SU-DHL-6 (cell line): ENCODE results near the gene PEX11A.

ENCODE experiments used
- H2AFZ ChIP-seq: fragments of 200-600 bp; sonication (generic); 2 replicates; pipeline ENCODE4 v1.6.1; 2014; ENCODE audit warnings: low read depth, mild to moderate bottlenecking, moderate library complexity, mixed read lengths, antibody characterized with exemption, low read length; ENCODE audit not compliant: severe bottlenecking
- H3F3A ChIP-seq: fragments of 200-600 bp; shearing (Covaris generic); 2 replicates; pipeline ENCODE4 v1.6.0; 2016; ENCODE audit warnings: antibody characterized with exemption, mild to moderate bottlenecking; ENCODE audit not compliant: insufficient read depth
- H3K27ac ChIP-seq: fragments of 200-600 bp; sonication (generic); 2 replicates; pipeline ENCODE4 v1.5.1; 2016; ENCODE audit warnings: low read depth, mild to moderate bottlenecking, low read length, moderate library complexity, mixed read lengths
- H3K27me3 ChIP-seq: fragments of 200-600 bp; sonication (generic), shearing (Covaris generic); 2 replicates; pipeline ENCODE4 v1.6.0; 2014; ENCODE audit warnings: mild to moderate bottlenecking, low read length
- H3K36me3 ChIP-seq: fragments of 200-600 bp; sonication (generic); 2 replicates; pipeline ENCODE4 v1.6.1; 2014; ENCODE audit warnings: mild to moderate bottlenecking, low read length, mixed read lengths
- H3K4me2 ChIP-seq: fragments of 300-600, 200-600 bp; shearing (Covaris generic), sonication (generic); 2 replicates; pipeline ENCODE4 v1.6.0; 2014; ENCODE audit warnings: low read length, low read depth, mild to moderate bottlenecking; ENCODE audit not compliant: poor library complexity, severe bottlenecking
- H3K4me3 ChIP-seq: fragments of 200-600 bp; sonication (generic); 2 replicates; pipeline ENCODE4 v1.5.1; 2014; ENCODE audit warnings: antibody characterized with exemption, low read length, mild to moderate bottlenecking, mixed read lengths; ENCODE audit not compliant: insufficient read depth, poor library complexity, severe bottlenecking
- H3K79me2 ChIP-seq: fragments of 200-600 bp; sonication (generic); 2 replicates; pipeline ENCODE4 v1.6.1; 2014; ENCODE audit warnings: mild to moderate bottlenecking, low read length, moderate library complexity; ENCODE audit not compliant: insufficient read depth
- H3K9ac ChIP-seq: fragments of 200-600 bp; sonication (generic); 2 replicates; pipeline ENCODE4 v1.7.0; 2014; ENCODE audit warnings: mild to moderate bottlenecking, low read length
- H3K9me2 ChIP-seq: fragments of 200-600 bp; sonication (generic); replicated peaks from 2 replicates; pipeline ENCODE4 v1.6.1; 2014; ENCODE audit warnings: low read length; ENCODE audit not compliant: insufficient read depth
- H3K9me3 ChIP-seq: fragments of 200-600 bp; sonication (generic); 2 replicates; pipeline ENCODE4 v1.6.1; 2014; ENCODE audit warnings: low read length, mixed read lengths; ENCODE audit not compliant: insufficient read depth
- H4K20me1 ChIP-seq: fragments of 200-600 bp; sonication (generic); 2 replicates; pipeline ENCODE4 v1.6.1; 2014; ENCODE audit warnings: low read depth, mild to moderate bottlenecking, antibody characterized with exemption, low read length, moderate library complexity, mixed read lengths
- EZH2phosphoT487 ChIP-seq: fragments of 200-600 bp; sonication (generic), shearing (Covaris generic); conservative IDR thresholded peaks from 2 replicates; pipeline ENCODE4 v1.6.1; 2018; ENCODE audit warnings: mild to moderate bottlenecking, antibody characterized with exemption, low read length, moderate library complexity, mixed read lengths
- TF ChIP-seq, protein P1 (sequence below): fragments of 200-600 bp; sonication (generic); IDR thresholded peaks from one replicate; pipeline ENCODE4 v1.5.1; 2017; ENCODE audit warnings: antibody characterized with exemption, mild to moderate bottlenecking, low read length, moderate library complexity; ENCODE audit not compliant: insufficient read depth, poor library complexity, severe bottlenecking

Gene PEX11A

DNA sequence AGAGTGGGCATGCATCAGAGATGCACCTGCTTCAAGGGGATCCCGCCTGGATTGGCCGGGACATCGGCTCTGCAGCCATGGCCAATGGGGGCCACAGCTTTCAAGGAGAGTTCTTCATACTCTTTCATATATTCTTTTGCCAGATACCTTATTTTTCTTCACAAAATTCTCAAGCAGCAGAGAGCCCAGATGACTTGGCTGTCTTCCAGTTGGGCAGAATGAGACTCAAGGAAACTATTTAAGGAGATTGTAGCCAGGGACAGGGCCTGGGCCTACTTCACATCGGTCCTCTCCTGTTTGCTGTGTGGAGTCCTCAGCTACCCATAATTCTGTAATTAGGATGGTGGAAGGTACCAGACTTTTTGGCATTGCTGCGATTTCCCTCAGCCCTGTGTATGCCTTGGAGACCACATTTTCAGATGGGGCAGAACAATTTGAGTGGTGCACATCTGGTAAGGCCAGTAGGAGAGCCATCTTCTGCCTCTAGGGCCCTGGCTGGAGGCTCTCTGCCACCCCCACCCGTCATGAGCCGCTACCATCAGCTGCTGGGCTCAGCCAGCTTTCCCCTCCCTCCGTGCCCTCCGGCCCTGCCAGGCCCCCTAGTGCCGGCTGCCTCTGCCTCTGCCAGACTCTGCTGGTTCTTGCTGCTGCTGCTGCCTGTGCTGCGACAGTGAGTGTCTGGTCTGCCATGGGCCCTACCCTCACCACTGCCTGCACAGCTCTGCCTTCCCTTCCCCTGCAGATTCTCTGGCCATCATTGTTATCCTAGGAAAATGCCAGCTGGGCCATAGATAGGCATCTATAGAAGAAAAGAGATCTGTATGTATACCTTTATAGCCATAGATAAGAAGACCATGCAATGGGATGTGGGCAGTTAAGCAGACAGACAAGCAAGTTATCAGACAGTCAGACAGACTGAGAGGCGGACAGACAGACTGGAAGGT is 18.1 kb downstream of the PEX11A start:
- Histone ChIP-seq H3K27me3 (0 out of 2 replicates have a peak, but pooled peaks cover 4% of the 10 kb centered on the region), H3K36me3 (no peaks in the 10 kb centered on the region), H3K9me3 (no peaks in the 10 kb centered on the region), H3K79me2 (no peaks in the 10 kb centered on the region), H3K27ac (no peak overlapping the region), H3K9me2 (no peaks in the 10 kb centered on the region), H4K20me1 (no peaks in the 10 kb centered on the region), H3F3A (no peaks in the 10 kb centered on the region), H3K4me2 (no peak overlapping the region), H3K4me3 (no peak overlapping the region), H2AFZ (no peak overlapping the region), H3K9ac (no peak overlapping the region)
- TF ChIP-seq, protein P1, sequence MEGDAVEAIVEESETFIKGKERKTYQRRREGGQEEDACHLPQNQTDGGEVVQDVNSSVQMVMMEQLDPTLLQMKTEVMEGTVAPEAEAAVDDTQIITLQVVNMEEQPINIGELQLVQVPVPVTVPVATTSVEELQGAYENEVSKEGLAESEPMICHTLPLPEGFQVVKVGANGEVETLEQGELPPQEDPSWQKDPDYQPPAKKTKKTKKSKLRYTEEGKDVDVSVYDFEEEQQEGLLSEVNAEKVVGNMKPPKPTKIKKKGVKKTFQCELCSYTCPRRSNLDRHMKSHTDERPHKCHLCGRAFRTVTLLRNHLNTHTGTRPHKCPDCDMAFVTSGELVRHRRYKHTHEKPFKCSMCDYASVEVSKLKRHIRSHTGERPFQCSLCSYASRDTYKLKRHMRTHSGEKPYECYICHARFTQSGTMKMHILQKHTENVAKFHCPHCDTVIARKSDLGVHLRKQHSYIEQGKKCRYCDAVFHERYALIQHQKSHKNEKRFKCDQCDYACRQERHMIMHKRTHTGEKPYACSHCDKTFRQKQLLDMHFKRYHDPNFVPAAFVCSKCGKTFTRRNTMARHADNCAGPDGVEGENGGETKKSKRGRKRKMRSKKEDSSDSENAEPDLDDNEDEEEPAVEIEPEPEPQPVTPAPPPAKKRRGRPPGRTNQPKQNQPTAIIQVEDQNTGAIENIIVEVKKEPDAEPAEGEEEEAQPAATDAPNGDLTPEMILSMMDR, result no peak
- no peak for TF ChIP-seq EZH2phosphoT487

DNA sequence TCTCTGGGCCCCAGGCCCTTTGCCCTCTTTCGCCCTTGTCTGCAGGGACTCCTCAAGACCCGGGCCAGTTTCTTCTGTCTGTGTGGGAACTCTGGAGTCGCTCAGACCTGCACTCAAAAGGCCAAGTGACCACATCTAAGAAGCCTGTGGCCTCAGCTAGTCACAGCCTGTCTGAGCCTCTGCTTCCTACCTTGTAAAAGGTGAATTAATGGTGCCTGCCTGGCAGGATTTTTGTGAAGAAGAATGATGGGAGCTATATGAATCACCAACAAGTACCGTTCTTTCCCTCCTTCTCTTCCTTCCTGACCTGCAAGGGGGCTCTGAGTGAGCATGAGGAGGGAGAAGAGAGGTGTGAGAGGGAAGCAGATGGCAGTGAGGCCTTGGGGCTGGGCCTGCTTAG is 18.9 kb downstream of the PEX11A start:
- H4K20me1 ChIP-seq, result no peaks in the 10 kb centered on the region
- no peak overlapping the region for H3K4me3 ChIP-seq
- H3K79me2 ChIP-seq, result no peaks in the 10 kb centered on the region
- no peaks in the 10 kb centered on the region for H3F3A ChIP-seq
- no peak overlapping the region for H2AFZ ChIP-seq
- H3K9me2 ChIP-seq, result no peaks in the 10 kb centered on the region
- H3K4me2 ChIP-seq, result no peak overlapping the region
- no peaks in the 10 kb centered on the region for H3K9me3 ChIP-seq
- H3K27me3 ChIP-seq, result 0 out of 2 replicates have a peak, but pooled peaks cover 4% of the 10 kb centered on the region
- H3K27ac ChIP-seq, result no peak overlapping the region
- no peaks in the 10 kb centered on the region for H3K36me3 ChIP-seq
- no peak overlapping the region for H3K9ac ChIP-seq
- TF ChIP-seq, protein P1, result no peak
- no peak for TF ChIP-seq EZH2phosphoT487

DNA sequence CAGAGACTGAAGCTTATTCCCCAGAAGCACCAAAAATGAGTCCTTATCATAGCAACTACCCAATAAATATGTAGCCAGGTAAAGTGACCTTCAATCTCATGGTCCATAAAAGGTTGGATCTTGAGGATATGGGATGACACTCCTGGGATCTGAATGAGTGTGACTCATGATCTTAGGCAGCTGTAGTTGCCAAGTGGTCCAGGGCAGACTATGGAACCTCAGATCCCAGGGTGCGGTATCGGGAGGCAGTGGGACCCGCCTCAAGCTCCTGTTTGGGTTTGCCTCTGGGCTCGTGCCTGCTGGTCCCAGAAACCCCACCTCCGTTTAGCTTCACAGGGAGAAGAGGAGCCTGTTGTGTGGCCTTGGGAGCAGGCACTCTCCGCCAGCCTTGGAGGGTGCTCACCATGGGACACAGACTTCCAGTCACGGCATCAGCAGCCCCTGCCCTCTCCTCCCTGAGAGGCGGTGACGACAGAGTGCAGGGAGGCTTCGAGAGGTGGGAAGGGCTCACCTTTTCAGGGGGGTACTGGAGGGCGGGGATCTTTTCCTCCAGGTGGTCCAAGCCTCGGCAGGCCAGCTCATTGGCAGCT is 19.5 kb downstream of the PEX11A start:
- Histone ChIP-seq H2AFZ (no peak overlapping the region), H3K27ac (no peak overlapping the region), H3K4me3 (no peak overlapping the region), H3F3A (no peaks in the 10 kb centered on the region), H3K9me3 (no peaks in the 10 kb centered on the region), H3K27me3 (0 out of 2 replicates have a peak, but pooled peaks cover 4% of the 10 kb centered on the region), H3K4me2 (no peak overlapping the region), H3K9me2 (no peaks in the 10 kb centered on the region), H3K9ac (no peak overlapping the region), H3K79me2 (no peaks in the 10 kb centered on the region), H3K36me3 (no peaks in the 10 kb centered on the region), H4K20me1 (no peaks in the 10 kb centered on the region)
- TF ChIP-seq EZH2phosphoT487, result no peak
- TF ChIP-seq, protein P1, result no peak
